ENCODE measurements around the gene PLEKHO2. TPM values are rescaled to one million over a fixed set of nuclear protein-coding genes. Genes with fewer than 3 reads are reported as not detected.
"Not testable (repeated sequence)": the region's sequence is repeated elsewhere in the genome, so short reads cannot be mapped to it uniquely, and the experiment has no call there.

Gene PLEKHO2, protein sequence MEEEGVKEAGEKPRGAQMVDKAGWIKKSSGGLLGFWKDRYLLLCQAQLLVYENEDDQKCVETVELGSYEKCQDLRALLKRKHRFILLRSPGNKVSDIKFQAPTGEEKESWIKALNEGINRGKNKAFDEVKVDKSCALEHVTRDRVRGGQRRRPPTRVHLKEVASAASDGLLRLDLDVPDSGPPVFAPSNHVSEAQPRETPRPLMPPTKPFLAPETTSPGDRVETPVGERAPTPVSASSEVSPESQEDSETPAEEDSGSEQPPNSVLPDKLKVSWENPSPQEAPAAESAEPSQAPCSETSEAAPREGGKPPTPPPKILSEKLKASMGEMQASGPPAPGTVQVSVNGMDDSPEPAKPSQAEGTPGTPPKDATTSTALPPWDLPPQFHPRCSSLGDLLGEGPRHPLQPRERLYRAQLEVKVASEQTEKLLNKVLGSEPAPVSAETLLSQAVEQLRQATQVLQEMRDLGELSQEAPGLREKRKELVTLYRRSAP
- total RNA-seq, result 25.6 TPM
- 40.2 TPM for polyA plus RNA-seq

GRCh38 chr15:64841344-64842095, at the start of gene PLEKHO2:
PLEKHO2 (plus strand) TSS chr15:64841915; CDS start chr15:64842017, 102 bp downstream.
- Histone ChIP-seq H3K4me1 (ENCODE audit: insufficient read depth) (peaks cover 4% of the 10 kb centered on the region), H3K4me3 (ENCODE audit: low read depth, low read length) (peak within 1 kb of the TSS; percentile 89), H3K27ac (ENCODE audit: low read depth) (peak within 1 kb of the TSS; percentile 94), H3K36me3 (ENCODE audit: insufficient read depth) (no peaks in the 10 kb centered on the region)
- WGBS, result 2% methylated on average over 75 of the region's 75 CpGs
- DNase-seq (ENCODE audit: extremely low spot score), result peak; percentile 95

GRCh38 chr15:64792282-64792681, 49.4 kb upstream of the PLEKHO2 start:
- DNase-seq (ENCODE audit: extremely low spot score), result no peak

DNA sequence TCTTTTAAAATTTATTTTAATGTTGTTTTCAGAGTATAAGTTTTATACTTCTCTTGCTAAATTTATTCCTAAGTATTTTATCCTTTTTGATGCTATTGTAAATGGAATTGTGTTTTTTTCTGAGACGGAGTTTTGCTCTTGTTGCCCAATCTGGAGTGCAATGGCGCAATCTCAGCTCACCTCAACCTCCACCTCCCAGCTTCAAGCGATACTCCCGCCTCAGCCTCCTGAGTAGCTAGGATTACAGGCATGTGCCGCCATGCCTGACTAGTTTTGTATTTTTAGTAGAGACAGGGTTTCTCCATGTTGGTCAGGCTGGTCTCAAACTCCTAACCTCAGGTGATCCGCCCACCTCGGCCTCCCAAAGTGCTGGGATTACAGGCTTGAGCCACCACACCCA, 46.4 kb upstream of the PLEKHO2 start:
- not testable (repeated sequence) for H3K27ac ChIP-seq (ENCODE audit: low read depth); DNase-seq (ENCODE audit: extremely low spot score); H3K4me3 ChIP-seq (ENCODE audit: low read depth, low read length); H3K36me3 ChIP-seq (ENCODE audit: insufficient read depth); H3K4me1 ChIP-seq (ENCODE audit: insufficient read depth)
- 95% methylated on average over 7 of the region's 7 CpGs for WGBS

More at GRCh38 chr15:64792282-64792681, 49.4 kb upstream of the PLEKHO2 start:
- no peak overlapping the region for H3K27ac ChIP-seq (ENCODE audit: low read depth)
- H3K4me3 ChIP-seq (ENCODE audit: low read depth, low read length), result no peak overlapping the region
- H3K4me1 ChIP-seq (ENCODE audit: insufficient read depth), result no peaks in the 10 kb centered on the region
- WGBS, result 87% methylated on average over 3 of the region's 3 CpGs
- H3K36me3 ChIP-seq (ENCODE audit: insufficient read depth), result no peaks in the 10 kb centered on the region

GRCh38 chr15:64795921-64796320, 45.8 kb upstream of the PLEKHO2 start:
- not testable (repeated sequence) for H3K27ac ChIP-seq (ENCODE audit: low read depth); H3K36me3 ChIP-seq (ENCODE audit: insufficient read depth); H3K4me3 ChIP-seq (ENCODE audit: low read depth, low read length); DNase-seq (ENCODE audit: extremely low spot score); H3K4me1 ChIP-seq (ENCODE audit: insufficient read depth)
- 90% methylated on average over 9 of the region's 9 CpGs for WGBS

DNA sequence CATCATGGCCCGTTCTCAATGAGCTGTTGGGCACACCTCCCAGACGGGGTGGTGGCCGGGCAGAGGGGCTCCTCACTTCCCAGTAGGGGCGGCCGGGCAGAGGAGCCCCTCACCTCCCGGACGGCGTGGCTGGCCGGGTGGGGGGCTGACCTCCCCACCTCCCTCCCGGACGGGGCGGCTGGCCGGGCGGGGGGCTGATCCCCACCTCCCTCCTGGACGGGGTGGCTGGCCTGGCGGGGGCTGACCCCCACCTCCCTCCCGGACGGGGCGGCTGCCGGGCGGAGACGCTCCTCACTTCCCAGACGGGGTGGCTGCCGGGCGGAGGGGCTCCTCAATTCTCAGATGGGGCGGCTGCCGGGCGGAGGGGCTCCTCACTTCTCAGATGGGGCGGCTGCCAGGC, 42.8 kb upstream of the PLEKHO2 start:
- DNase-seq (ENCODE audit: extremely low spot score); H3K4me1 ChIP-seq (ENCODE audit: insufficient read depth); H3K27ac ChIP-seq (ENCODE audit: low read depth); H3K4me3 ChIP-seq (ENCODE audit: low read depth, low read length); H3K36me3 ChIP-seq (ENCODE audit: insufficient read depth): not testable (repeated sequence)
- WGBS, result 92% methylated on average over 15 of the region's 29 CpGs

GRCh38 chr15:64800476-64800875, 41.2 kb upstream of the PLEKHO2 start:
- H3K27ac ChIP-seq (ENCODE audit: low read depth), result no peak overlapping the region
- 90% methylated on average over 2 of the region's 2 CpGs for WGBS
- no peak for DNase-seq (ENCODE audit: extremely low spot score)
- H3K36me3 ChIP-seq (ENCODE audit: insufficient read depth), result no peaks in the 10 kb centered on the region
- no peak overlapping the region for H3K4me3 ChIP-seq (ENCODE audit: low read depth, low read length)
- H3K4me1 ChIP-seq (ENCODE audit: insufficient read depth), result peaks cover 2% of the 10 kb centered on the region

DNA sequence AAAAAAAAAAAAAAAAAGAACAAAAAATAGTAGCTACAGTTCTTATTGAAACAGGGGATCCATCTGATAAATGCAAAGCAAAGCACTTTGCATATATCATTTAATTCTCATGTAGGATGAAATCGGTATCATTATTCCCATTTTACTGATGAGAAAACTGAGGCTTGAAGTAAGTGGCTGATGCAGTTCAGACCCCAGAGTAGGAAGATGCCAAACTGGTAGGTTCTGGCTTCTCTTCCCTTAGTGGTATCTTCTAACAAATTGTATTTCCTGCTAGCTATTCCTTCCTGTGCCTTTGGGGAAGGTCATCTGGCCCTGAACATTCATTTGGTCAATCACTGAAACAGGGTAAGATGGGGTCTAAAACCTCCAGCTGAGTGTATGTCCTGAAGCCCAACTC, 38.2 kb upstream of the PLEKHO2 start:
- H3K4me1 ChIP-seq (ENCODE audit: insufficient read depth), result peaks cover 2% of the 10 kb centered on the region
- DNase-seq (ENCODE audit: extremely low spot score), result no peak
- H3K4me3 ChIP-seq (ENCODE audit: low read depth, low read length), result no peak overlapping the region
- 93% methylated on average over 1 of the region's 1 CpG for WGBS
- H3K36me3 ChIP-seq (ENCODE audit: insufficient read depth), result no peaks in the 10 kb centered on the region
- no peak overlapping the region for H3K27ac ChIP-seq (ENCODE audit: low read depth)

DNA sequence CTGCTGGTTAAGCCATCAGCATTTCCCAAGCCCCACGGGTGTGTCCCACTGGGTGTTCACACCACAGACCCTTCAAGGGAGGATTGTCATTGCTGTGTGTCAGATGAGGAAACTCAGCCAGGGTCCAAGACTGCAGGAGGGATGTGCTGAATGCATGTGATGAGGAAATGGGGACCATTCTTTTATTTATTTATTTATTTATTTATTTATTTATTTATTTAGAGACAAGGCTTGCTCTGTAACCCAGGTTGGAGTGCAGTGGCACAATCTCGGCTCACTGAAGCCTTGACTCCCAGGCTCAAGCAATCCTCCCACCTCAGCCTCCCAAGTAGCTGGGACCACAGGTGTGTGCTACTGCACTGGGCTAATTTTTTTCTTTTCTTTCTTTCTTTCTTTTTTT, 37.1 kb upstream of the PLEKHO2 start:
- Histone ChIP-seq H3K36me3 (ENCODE audit: insufficient read depth) (no peaks in the 10 kb centered on the region), H3K4me3 (ENCODE audit: low read depth, low read length) (no peak overlapping the region), H3K27ac (ENCODE audit: low read depth) (no peak overlapping the region), H3K4me1 (ENCODE audit: insufficient read depth) (peaks cover 2% of the 10 kb centered on the region)
- no peak for DNase-seq (ENCODE audit: extremely low spot score)
- WGBS, result 49% methylated on average over 2 of the region's 2 CpGs

DNA sequence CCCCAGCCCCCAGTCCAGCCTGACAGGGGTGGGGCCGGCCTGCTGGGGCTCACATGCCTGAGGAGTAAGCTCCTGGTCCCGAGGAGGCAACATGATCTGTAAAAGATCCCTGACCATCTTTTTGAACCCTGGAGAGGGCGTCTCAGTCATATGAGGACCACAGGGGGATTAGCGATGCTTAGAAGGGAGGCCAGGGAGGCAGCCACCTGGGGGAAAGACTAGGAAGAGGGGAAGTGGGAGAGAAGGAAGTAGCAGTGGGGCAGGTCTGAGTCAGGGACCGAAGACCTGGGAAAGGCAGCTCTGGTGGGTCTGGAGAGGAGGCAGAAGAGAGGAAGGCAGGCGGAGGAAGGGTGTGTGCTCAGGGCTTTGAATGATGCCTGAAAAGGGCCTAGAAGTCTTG, 35.2 kb upstream of the PLEKHO2 start:
- Histone ChIP-seq H3K4me1 (ENCODE audit: insufficient read depth) (peaks cover 2% of the 10 kb centered on the region), H3K36me3 (ENCODE audit: insufficient read depth) (no peaks in the 10 kb centered on the region), H3K4me3 (ENCODE audit: low read depth, low read length) (no peak overlapping the region), H3K27ac (ENCODE audit: low read depth) (no peak overlapping the region)
- no peak for DNase-seq (ENCODE audit: extremely low spot score)
- 62% methylated on average over 6 of the region's 6 CpGs for WGBS

- 41% methylated on average over 13 of the region's 13 CpGs for WGBS
- DNase-seq (ENCODE audit: extremely low spot score), result no peak
- Histone ChIP-seq H3K4me1 (ENCODE audit: insufficient read depth) (no peaks in the 10 kb centered on the region), H3K27ac (ENCODE audit: low read depth) (peak overlapping the region; percentile 54), H3K4me3 (ENCODE audit: low read depth, low read length) (no peak overlapping the region), H3K36me3 (ENCODE audit: insufficient read depth) (no peaks in the 10 kb centered on the region)
These were observed 34.5 kb upstream of the PLEKHO2 start for GRCh38 chr15:64807051-64807749.

DNA sequence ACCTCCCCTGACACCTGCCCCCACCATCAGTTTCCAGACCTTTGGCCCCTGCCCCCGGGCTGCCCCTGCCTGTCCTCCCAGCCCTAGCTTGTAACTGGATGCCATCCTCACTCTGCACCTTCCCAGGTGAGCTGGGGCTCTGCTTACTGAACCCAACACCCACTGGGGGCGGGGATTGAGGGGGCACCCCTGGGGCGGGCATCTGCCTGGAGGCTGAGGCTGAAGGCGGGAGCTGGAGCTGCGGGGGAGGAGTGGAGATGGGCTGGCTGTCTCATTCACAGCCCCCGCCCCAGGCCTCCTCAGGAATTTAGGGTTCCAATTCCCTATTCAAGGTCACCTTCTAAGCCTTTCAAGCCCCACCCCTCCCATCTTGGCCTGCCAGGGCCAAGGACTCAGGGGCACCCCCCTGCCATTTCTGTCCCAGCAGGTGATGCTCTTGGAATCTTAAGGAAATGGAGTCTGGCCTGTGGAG, 33.9 kb upstream of the PLEKHO2 start:
- 49% methylated on average over 6 of the region's 6 CpGs for WGBS
- DNase-seq (ENCODE audit: extremely low spot score), result no peak
- Histone ChIP-seq H3K4me3 (ENCODE audit: low read depth, low read length) (no peak overlapping the region), H3K27ac (ENCODE audit: low read depth) (no peak overlapping the region), H3K36me3 (ENCODE audit: insufficient read depth) (no peaks in the 10 kb centered on the region), H3K4me1 (ENCODE audit: insufficient read depth) (no peaks in the 10 kb centered on the region)

- no peaks in the 10 kb centered on the region for H3K4me1 ChIP-seq (ENCODE audit: insufficient read depth)
- no peaks in the 10 kb centered on the region for H3K36me3 ChIP-seq (ENCODE audit: insufficient read depth)
- H3K4me3 ChIP-seq (ENCODE audit: low read depth, low read length), result no peak overlapping the region
- 70% methylated on average over 10 of the region's 10 CpGs for WGBS
- no peak for DNase-seq (ENCODE audit: extremely low spot score)
- no peak overlapping the region for H3K27ac ChIP-seq (ENCODE audit: low read depth)
These were observed 32.8 kb upstream of the PLEKHO2 start for GRCh38 chr15:64808785-64809453.
